Testis (tissue), 2 donors: Measurements from ENCODE around the gene RNF114.

Source experiments
- POLR2A ChIP-seq: fragments of 450-650 bp; IDR thresholded peaks from one replicate; pipeline ENCODE4 v1.6.1; 2017; ENCODE audit warnings: antibody characterized with exemption, mild to moderate bottlenecking, moderate library complexity
- TF ChIP-seq, protein P1 (sequence below), 3 experiments: fragments of 450-650 bp in 2 of 3; fragments of 200-600 bp in 1 of 3; sonication (generic) in 1 of 3; IDR thresholded peaks; one replicate each; pipeline ENCODE4 v1.5.1; 2016 to 2019; ENCODE audit warnings: antibody characterized with exemption in 3 of 3, mild to moderate bottlenecking in 2 of 3, moderate library complexity in 1 of 3

DNA sequence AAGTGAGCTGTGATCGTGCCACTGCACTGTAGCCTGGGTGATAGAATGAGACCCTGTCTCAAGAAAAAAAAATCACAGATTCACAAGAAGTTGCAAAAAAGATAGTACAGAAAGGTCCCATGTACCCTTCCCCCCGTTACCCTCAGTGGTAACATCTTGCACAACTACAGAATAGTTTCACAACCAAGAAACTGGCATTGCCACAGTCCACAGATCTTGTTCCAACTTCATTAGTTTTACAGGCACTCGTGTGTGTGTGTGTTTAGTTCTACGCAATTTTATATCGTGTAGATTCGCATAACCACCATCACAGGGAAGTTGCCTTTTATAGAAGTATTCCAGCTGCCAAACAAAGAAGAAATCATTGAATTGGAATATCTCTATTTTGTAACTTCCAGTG lies 40.0 kb upstream of the RNF114 start:
- TF ChIP-seq, protein P1, sequence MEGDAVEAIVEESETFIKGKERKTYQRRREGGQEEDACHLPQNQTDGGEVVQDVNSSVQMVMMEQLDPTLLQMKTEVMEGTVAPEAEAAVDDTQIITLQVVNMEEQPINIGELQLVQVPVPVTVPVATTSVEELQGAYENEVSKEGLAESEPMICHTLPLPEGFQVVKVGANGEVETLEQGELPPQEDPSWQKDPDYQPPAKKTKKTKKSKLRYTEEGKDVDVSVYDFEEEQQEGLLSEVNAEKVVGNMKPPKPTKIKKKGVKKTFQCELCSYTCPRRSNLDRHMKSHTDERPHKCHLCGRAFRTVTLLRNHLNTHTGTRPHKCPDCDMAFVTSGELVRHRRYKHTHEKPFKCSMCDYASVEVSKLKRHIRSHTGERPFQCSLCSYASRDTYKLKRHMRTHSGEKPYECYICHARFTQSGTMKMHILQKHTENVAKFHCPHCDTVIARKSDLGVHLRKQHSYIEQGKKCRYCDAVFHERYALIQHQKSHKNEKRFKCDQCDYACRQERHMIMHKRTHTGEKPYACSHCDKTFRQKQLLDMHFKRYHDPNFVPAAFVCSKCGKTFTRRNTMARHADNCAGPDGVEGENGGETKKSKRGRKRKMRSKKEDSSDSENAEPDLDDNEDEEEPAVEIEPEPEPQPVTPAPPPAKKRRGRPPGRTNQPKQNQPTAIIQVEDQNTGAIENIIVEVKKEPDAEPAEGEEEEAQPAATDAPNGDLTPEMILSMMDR (IDR thresholded peaks at IDR 0.05) = no peak
- no peak for TF ChIP-seq POLR2A
